Measurements from ENCODE around the gene ZNF768. TPM values are rescaled to one million over a fixed set of nuclear protein-coding genes. Genes with fewer than 3 reads are reported as not detected.
A peak's percentile ranks its signal among the peaks of the same experiment; 100 is the strongest.

The ZNF768 gene
- total and polyA plus RNA-seq, 2 of the 13 experiments (the other 11 are each of a cell fraction or from before 2014, with no cell fraction given): 26.7 to 34.4 TPM

GRCh38 chr16:30557957-30558788 is 31.8 kb upstream of the ZNF768 start, which contains the start of gene ZNF764:
Gene ZNF764, minus strand, starts transcription at chr16:30558374. Its CDS starts 192 bp downstream, at chr16:30558182.
- Histone ChIP-seq H3K27ac (ENCODE audit: extremely low read length, insufficient read depth, low read length) (peak within 1 kb of the TSS; percentile 95), H3K9me3 (ENCODE audit: low read length) (no peaks in the 10 kb centered on the region), H4K20me1 (ENCODE audit: insufficient read depth, low read length) (no peaks in the 10 kb centered on the region), H3K36me3 (replicated peaks in 1 of 2; ENCODE audit: control insufficient read depth in 1 of 2, insufficient read depth in 2 of 2, low read length in 2 of 2) (peaks cover 0 to 25% of the 10 kb centered on the region in 2 experiments; a peak in 4 of 5 replicates), H3K27me3 (ENCODE audit: control insufficient read depth in 1 of 2, insufficient read depth in 2 of 2, low read length in 2 of 2) (no peaks in the 10 kb centered on the region), H3K4me2 (ENCODE audit: low read depth, low read length) (peak within 1 kb of the TSS; percentile 93), H2AFZ (ENCODE audit: low read length) (peak within 1 kb of the TSS; percentile 78), H3K79me2 (ENCODE audit: insufficient read depth, low read length) (peaks cover 21% of the 10 kb centered on the region), H3K4me3 (replicated peaks in 1 of 3; ENCODE audit: insufficient read depth in 1 of 3, low read depth in 2 of 3, low read length in 3 of 3) (peak within 1 kb of the TSS; percentile 73 to 82 (median 82)), H3K9ac (ENCODE audit: insufficient read depth, low read depth, low read length) (peak within 1 kb of the TSS; percentile 95), H3K4me1 (ENCODE audit: insufficient read depth, low read length) (peaks cover 40% of the 10 kb centered on the region)
- CTCF ChIA-PET (ENCODE audit: low intra/inter-chr PET ratio, low total read pairs): interaction anchor here (1.1 kb wide), 2 partner anchors 23 to 40 kb away, joined by 3 to 4 read pairs; partner anchors contain the start of gene ZNF747
- POLR2A ChIA-PET: interaction anchor here (0.5 to 4.0 kb wide), 48 partner anchors 9 to 559 kb away, joined by 3 to 187 read pairs (median 5); partner anchors contain the start of genes ALDOA, DCTPP1, KAT8 and PRR14
- intact Hi-C loops (cut with micrococcal nuclease; ENCODE audit: unreplicated experiment) (loop anchor here (1.0 to 5.0 kb wide), 4 partner anchors 13 to 39 kb away; partner anchors contain the start of genes ZNF688, ZNF747 and ZNF768), in situ Hi-C loops (cut with HindIII; ENCODE audit: extremely low pct_ligation_motif_present, low pct_unique_long_range_greater_than_20kb) (no loop called here)
- peak; percentile 99 for DNase-seq (ENCODE audit: low spot score)
- TSS peak; percentile 66 for BruUV-seq (replicated peaks)
- 1% methylated on average over 43 of the region's 74 CpGs for WGBS (ENCODE audit: low lambda C conversion rate)
- ATAC-seq: peak; percentile 95
- FAIRE-seq: peak; percentile 93
- TF ChIP-seq GZF1 (CRISPR knock-in tag; IDR thresholded peaks at IDR 0.05) (0 out of 2 replicates have a peak, but pooled peaks have one; percentile 84), ZNF503 (CRISPR knock-in tag; IDR thresholded peaks at IDR 0.05) (peak; percentile 77; the same call in 1 of the 2 replicates), IKZF1 (IDR thresholded peaks at IDR 0.05) (no peak), SPEN (CRISPR knock-in tag; IDR thresholded peaks at IDR 0.05; ENCODE audit: low read depth) (peak; percentile 30), ARID3A (IDR thresholded peaks at IDR 0.05; ENCODE audit: low read depth, low read length) (peak; percentile 78; the same call in 1 of the 2 replicates), ZMYM2 (CRISPR knock-in tag; IDR thresholded peaks at IDR 0.05) (peak; percentile 38; the same call in 1 of the 2 replicates), PHF21A (CRISPR knock-in tag; IDR thresholded peaks at IDR 0.05) (peak; percentile 97), EED (CRISPR knock-in tag; IDR thresholded peaks at IDR 0.05) (peak; percentile 74; the same call in 1 of the 2 replicates), HDAC1 (CRISPR knock-in tag; IDR thresholded peaks at IDR 0.05) (peak; percentile 60), ZNF432 (CRISPR knock-in tag; IDR thresholded peaks at IDR 0.05; ENCODE audit: borderline replicate concordance) (no peak), MED8 (CRISPR knock-in tag; IDR thresholded peaks at IDR 0.05; ENCODE audit: insufficient replicate concordance) (peak; percentile 86), ZNF652 (CRISPR knock-in tag; IDR thresholded peaks at IDR 0.05; ENCODE audit: borderline replicate concordance, low read depth) (no peak), PITX1 (CRISPR knock-in tag; IDR thresholded peaks at IDR 0.05) (peak; percentile 63), NFRKB (IDR thresholded peaks at IDR 0.05) (peak; percentile 71), PHF5A (CRISPR knock-in tag; IDR thresholded peaks at IDR 0.05; ENCODE audit: low read depth, unreplicated experiment) (no peak), HINFP (CRISPR knock-in tag; IDR thresholded peaks at IDR 0.05; ENCODE audit: low read depth) (peak; percentile 92), ZNF431 (CRISPR knock-in tag; IDR thresholded peaks at IDR 0.05; ENCODE audit: borderline replicate concordance, low read depth) (peak; percentile 54; the same call in 1 of the 2 replicates)

All from HepG2 (cell line).